T-cell (primary cell): Measurements from ENCODE around the gene KCNE2. TPM values are rescaled to one million over a fixed set of nuclear protein-coding genes. Genes with fewer than 3 reads are reported as not detected.
A peak's percentile ranks its signal among the peaks of the same experiment; 100 is the strongest.
"Not testable (repeated sequence)": the region's sequence is repeated elsewhere in the genome, so short reads cannot be mapped to it uniquely, and the experiment has no call there.

Experiments used
- ATAC-seq, 4 experiments: fragments of 200-7000 bp in 3 of 4; fragments of 150-1000 bp in 1 of 4; cut with Tn5 transposase; replicated peaks in 1 of 4; 1 replicate in 3 of 4; 2 replicates in 1 of 4; pipeline ENCODE4 v1.10.0; 2021; ENCODE audit warnings: moderate library complexity in 3 of 4, mild to moderate bottlenecking in 2 of 4, moderate number of reproducible peaks in 1 of 4
- CTCF ChIA-PET, 2 donors: fragments of 300-600 bp; sonication (Branson Sonifier 250); formaldehyde crosslinking; loops; one replicate each; lab custom pipeline; 2022; ENCODE audit warnings: antibody characterized with exemption in 2 of 2; lab: Charles Lee
- POLR2A ChIA-PET, 2 donors: fragments of 300-600 bp; sonication (Branson Sonifier 250); formaldehyde crosslinking; loops; one replicate each; lab custom pipeline; 2022; ENCODE audit warnings: antibody characterized with exemption in 2 of 2; lab: Charles Lee
- DNase-seq, 35 experiments: peaks; one replicate each; pipeline versions ENCODE4 v3.0.0 to v3.0.0-alpha.2; 2013 to 2023
- H3K27ac ChIP-seq: one replicate; pipeline ENCODE4 v1.5.1; 2013; ENCODE audit warnings: low read length
- H3K27me3 ChIP-seq, 2 experiments: replicated peaks in 1 of 2; 1 replicate in 1 of 2; 2 replicates in 1 of 2; pipeline versions ENCODE4 v1.6.1 to v1.7.0; 2013; ENCODE audit warnings: low read length in 1 of 2, mixed read lengths in 1 of 2; ENCODE audit not compliant: control insufficient read depth in 2 of 2, insufficient read depth in 2 of 2; ENCODE audit errors: extremely low read depth in 1 of 2
- H3K36me3 ChIP-seq, 2 donors: 1 replicate in 1 of 2; 2 replicates in 1 of 2; pipeline versions ENCODE4 v1.6.1 to v1.7.0; 2013; ENCODE audit warnings: low read length in 1 of 2; ENCODE audit not compliant: control insufficient read depth in 2 of 2, insufficient read depth in 1 of 2; ENCODE audit errors: extremely low read depth in 1 of 2
- H3K4me1 ChIP-seq, 2 experiments: 1 replicate in 1 of 2; 2 replicates in 1 of 2; pipeline versions ENCODE4 v1.6.1 to v1.7.0; 2013; ENCODE audit warnings: low read length in 2 of 2, mixed read lengths in 1 of 2; ENCODE audit not compliant: insufficient read depth in 2 of 2, control insufficient read depth in 1 of 2; ENCODE audit errors: extremely low read depth in 1 of 2
- H3K4me3 ChIP-seq, 2 donors: 1 replicate in 1 of 2; 2 replicates in 1 of 2; pipeline versions ENCODE4 v1.5.1 to v1.7.0; 2013; ENCODE audit warnings: mild to moderate bottlenecking in 2 of 2, low read length in 1 of 2, moderate library complexity in 1 of 2; ENCODE audit not compliant: control insufficient read depth in 1 of 2; ENCODE audit errors: extremely low read depth in 1 of 2
- H3K9me3 ChIP-seq: 2 replicates; pipeline ENCODE4 v1.7.0; 2013
- H3K27ac Mint-ChIP-seq, 2 donors: one replicate each; pipeline ENCODE4 v1.8.0; 2020 to 2021; ENCODE audit warnings: mild to moderate bottlenecking in 2 of 2, mixed read lengths in 2 of 2
- H3K27me3 Mint-ChIP-seq, 2 donors: one replicate each; pipeline ENCODE4 v1.8.0; 2021 to 2022; ENCODE audit warnings: mixed read lengths in 2 of 2
- H3K36me3 Mint-ChIP-seq: one replicate; pipeline ENCODE4 v1.8.0; 2021; ENCODE audit warnings: mixed read lengths
- H3K4me1 Mint-ChIP-seq, 3 donors: one replicate each; pipeline ENCODE4 v1.8.0; 2020 to 2022; ENCODE audit warnings: mixed read lengths in 3 of 3, mild to moderate bottlenecking in 1 of 3
- H3K4me3 Mint-ChIP-seq, 3 donors: one replicate each; pipeline ENCODE4 v1.8.0; 2020 to 2022; ENCODE audit warnings: mild to moderate bottlenecking in 3 of 3, mixed read lengths in 3 of 3, moderate library complexity in 3 of 3
- H3K9me3 Mint-ChIP-seq, 3 donors: one replicate each; pipeline ENCODE4 v1.8.0; 2020 to 2022; ENCODE audit warnings: mixed read lengths in 3 of 3
- WGBS: methylation state at CpG from one replicate; pipeline ENCODE4 v1.1.5; 2013; ENCODE audit warnings: missing lambda C conversion rate; ENCODE audit not compliant: insufficient coverage; 5-methylcytosine and 5-hydroxymethylcytosine counted together
- total RNA-seq, 35 experiments: library from RNA in 6 of 35; stranded (reverse) in 6 of 35; fragments of 120-200 nt in 1 of 35; gene quantifications; one replicate each; pipeline versions ENCODE4 v1.2.1 to v1.2.4 and lab custom pipeline; 2013 to 2026

KCNE2 gene
- total RNA-seq, 5 donors from 2014 or later (not counting 1 experiment from before 2014, with no cell fraction given), result 0.25 TPM; not detected in 4

DNA sequence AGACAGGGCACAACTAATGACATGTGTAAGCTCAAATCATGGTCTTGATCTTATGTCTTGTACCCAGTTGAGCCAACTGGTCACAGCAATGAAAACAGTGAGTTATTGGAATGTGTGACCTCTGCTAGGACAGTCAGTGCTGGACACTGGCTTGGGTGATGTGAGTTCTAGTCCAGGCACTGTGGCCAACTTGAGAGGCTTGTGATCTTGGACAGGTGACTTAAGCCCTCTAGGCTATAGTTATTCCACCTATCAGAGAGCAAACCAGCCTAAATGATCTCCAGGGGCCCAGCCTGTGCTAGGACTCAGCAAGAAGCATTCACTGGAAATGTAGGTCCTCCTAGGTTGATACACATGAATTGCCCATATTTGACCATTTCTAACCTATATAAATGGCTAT is 1.1 kb downstream of the KCNE2 start:
- Mint-ChIP-seq H3K9me3 (no peaks in the 10 kb centered on the region), H3K36me3 (no peaks in the 10 kb centered on the region), H3K27ac (no peak overlapping the region), H3K27me3 (peaks cover 10 to 12% of the 10 kb centered on the region in 2 donors), H3K4me1 (peaks cover 5 to 8% (median 6%) of the 10 kb centered on the region in 3 donors), H3K4me3 (no peak overlapping the region)
- Histone ChIP-seq H3K27me3 (peaks cover 0 to 15% of the 10 kb centered on the region in 2 experiments), H3K4me3 (no peak overlapping the region), H3K9me3 (no peaks in the 10 kb centered on the region), H3K36me3 (no peaks in the 10 kb centered on the region), H3K4me1 (peaks cover 0 to 3% of the 10 kb centered on the region in 2 experiments), H3K27ac (no peak overlapping the region)
- ChIA-PET POLR2A (no interaction called here), CTCF (no interaction called here)
- DNase-seq (no peak), ATAC-seq (no peak)

DNA sequence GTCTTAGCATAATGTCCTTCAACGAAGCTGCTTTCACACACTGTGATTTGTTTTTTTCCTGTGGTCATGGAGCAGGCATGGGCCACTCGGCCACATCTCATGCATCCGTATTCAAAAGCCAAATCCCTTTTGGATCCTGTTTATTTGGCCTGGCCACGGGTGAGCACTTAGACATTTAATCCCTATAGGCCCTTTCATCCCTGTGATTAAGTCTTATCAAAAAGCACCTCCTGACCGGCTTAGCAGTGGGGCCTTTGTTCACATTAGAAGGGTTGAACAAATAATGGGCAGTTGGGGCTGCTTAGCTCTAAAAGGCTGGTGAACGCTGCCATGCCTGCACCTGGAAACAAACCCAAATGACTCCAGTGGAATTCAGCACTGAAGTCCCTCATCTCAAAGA is 2.0 kb downstream of the KCNE2 start:
- Histone ChIP-seq H3K27me3 (peaks cover 0 to 10% of the 10 kb centered on the region in 2 experiments), H3K4me3 (no peak overlapping the region), H3K36me3 (no peaks in the 10 kb centered on the region), H3K4me1 (peaks cover 0 to 3% of the 10 kb centered on the region in 2 experiments), H3K27ac (no peak overlapping the region), H3K9me3 (no peaks in the 10 kb centered on the region)
- no peak overlapping the region for H3K4me3 Mint-ChIP-seq
- ChIA-PET CTCF (no interaction called here), POLR2A (no interaction called here)
- H3K4me1 Mint-ChIP-seq, result peaks cover 5 to 8% (median 6%) of the 10 kb centered on the region in 3 donors
- no peak for ATAC-seq
- no peaks in the 10 kb centered on the region for H3K36me3 Mint-ChIP-seq
- WGBS, result 92% methylated on average over 4 of the region's 6 CpGs
- H3K27me3 Mint-ChIP-seq, result peaks cover 9 to 10% of the 10 kb centered on the region in 2 donors
- DNase-seq, result peak in 1 of 35 experiments; percentile 4
- no peaks in the 10 kb centered on the region for H3K9me3 Mint-ChIP-seq
- no peak overlapping the region for H3K27ac Mint-ChIP-seq

DNA sequence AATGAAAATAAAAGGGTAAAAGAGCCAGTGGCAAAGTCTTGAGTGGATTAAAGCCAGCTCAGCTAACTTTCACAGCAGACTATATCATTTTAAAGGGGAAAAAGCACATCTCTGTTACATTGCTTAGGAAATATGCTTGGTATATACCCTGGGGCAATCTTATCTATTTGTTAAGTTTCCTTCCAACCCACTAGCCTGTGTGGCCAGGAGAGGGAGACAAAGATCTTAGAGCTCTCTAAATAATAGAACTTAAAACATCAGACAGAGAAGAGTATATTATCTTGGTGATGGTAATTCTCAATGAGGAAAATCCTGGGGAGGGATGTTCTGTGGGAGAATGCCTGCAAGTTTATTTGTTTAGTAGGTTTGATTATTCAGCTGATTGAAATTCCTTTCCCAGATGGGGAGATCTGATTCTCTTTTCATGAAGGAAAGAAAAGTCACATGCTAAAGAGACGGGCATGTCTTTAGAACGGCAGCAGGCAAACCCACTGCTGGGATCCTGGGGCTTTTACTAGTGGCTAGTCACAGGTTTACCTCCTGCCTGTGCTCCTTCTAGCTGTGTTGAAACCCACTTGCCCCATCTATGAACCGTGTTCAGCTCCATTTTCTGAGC is 3.6 kb downstream of the KCNE2 start:
- H3K27ac Mint-ChIP-seq, result no peak overlapping the region
- DNase-seq (peak in 26 of 35 experiments; percentile 10 to 65 (median 31)), ATAC-seq (peak; percentile 69 to 87 (median 78))
- ChIA-PET CTCF (interaction anchor here (0.6 to 1.6 kb wide), 12 partner anchors 19 to 1715 kb away, joined by 3 to 9 read pairs (median 4); partner anchors contain the start of genes MRPS6 (in 1 of the 2) and SLC5A3 (in 1 of the 2)), POLR2A (no interaction called here)
- peaks cover 0 to 4% of the 10 kb centered on the region in 2 experiments for H3K27me3 ChIP-seq
- H3K4me1 Mint-ChIP-seq, result no peaks in the 10 kb centered on the region
- no peaks in the 10 kb centered on the region for H3K36me3 Mint-ChIP-seq
- H3K4me3 ChIP-seq, result no peak overlapping the region
- H3K4me1 ChIP-seq, result no peaks in the 10 kb centered on the region
- WGBS, result 72% methylated on average over 3 of the region's 3 CpGs
- H3K9me3 Mint-ChIP-seq, result no peaks in the 10 kb centered on the region
- no peaks in the 10 kb centered on the region for H3K9me3 ChIP-seq
- no peak overlapping the region for H3K27ac ChIP-seq
- H3K36me3 ChIP-seq, result no peaks in the 10 kb centered on the region
- H3K27me3 Mint-ChIP-seq, result peaks cover 4 to 8% of the 10 kb centered on the region in 2 donors
- H3K4me3 Mint-ChIP-seq, result no peak overlapping the region

DNA sequence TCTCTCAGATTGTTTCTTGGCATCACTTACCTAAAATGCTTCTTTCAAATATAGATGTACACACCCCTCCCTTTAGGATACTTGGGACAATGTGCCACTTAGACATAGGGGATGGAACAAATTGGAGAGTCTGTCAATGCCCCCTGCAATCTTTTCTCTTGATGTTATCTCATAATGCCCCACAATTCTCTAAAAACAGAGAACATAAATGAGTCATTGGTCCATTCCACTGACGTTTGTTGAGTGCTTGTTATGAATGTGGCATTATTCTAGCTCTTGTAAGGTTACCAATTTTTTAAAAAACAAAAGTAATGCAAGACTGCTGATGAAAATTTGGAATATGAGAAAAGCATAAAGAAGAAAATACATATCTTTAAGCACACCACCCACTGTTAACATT is 5.9 kb downstream of the KCNE2 start:
- ChIA-PET POLR2A (no interaction called here), CTCF (no interaction called here)
- Mint-ChIP-seq H3K27me3 (peaks cover 4 to 8% of the 10 kb centered on the region in 2 donors), H3K4me3 (no peak overlapping the region), H3K9me3 (no peaks in the 10 kb centered on the region), H3K4me1 (no peaks in the 10 kb centered on the region), H3K27ac (no peak overlapping the region), H3K36me3 (no peaks in the 10 kb centered on the region)
- Histone ChIP-seq H3K4me3 (no peak overlapping the region), H3K9me3 (no peaks in the 10 kb centered on the region), H3K27me3 (peaks cover 0 to 4% of the 10 kb centered on the region in 2 experiments), H3K27ac (no peak overlapping the region), H3K36me3 (no peaks in the 10 kb centered on the region), H3K4me1 (no peaks in the 10 kb centered on the region)
- no CpG with 5 or more reads among the region's 1 CpG for WGBS
- DNase-seq (no peak), ATAC-seq (no peak)

DNA sequence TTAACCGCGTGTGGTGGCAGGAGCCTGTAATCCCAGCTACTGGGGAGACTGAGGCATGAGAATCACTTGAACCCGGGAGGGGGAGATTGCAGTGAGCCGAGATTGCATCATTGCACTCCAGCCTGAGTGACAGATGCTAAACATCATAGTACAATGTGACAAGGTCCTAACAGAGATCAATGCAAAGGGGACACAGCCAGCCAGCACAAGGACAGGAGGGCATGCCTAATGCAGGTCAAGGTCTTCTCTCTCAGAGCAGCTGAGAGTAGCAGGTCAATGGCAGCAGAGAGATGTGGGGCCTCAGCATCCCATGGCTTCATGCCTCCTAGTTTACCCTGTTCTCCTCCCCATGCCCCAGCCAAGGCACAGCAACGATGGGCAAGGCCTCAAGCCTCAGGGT is 8.5 kb downstream of the KCNE2 start:
- H3K27ac Mint-ChIP-seq, result no peak overlapping the region
- Histone ChIP-seq H3K36me3 (no peaks in the 10 kb centered on the region), H3K27ac (no peak overlapping the region), H3K4me3 (no peak overlapping the region), H3K9me3 (no peaks in the 10 kb centered on the region), H3K27me3 (peaks cover 0 to 4% of the 10 kb centered on the region in 2 experiments), H3K4me1 (no peaks in the 10 kb centered on the region)
- 90% methylated on average over 4 of the region's 5 CpGs for WGBS
- H3K4me1 Mint-ChIP-seq, result no peaks in the 10 kb centered on the region
- ChIA-PET CTCF (interaction anchor here in 1 of 2 donors (1.5 kb wide), 1 partner anchor 10 kb away, joined by 8 read pairs; no protein-coding TSS in a partner anchor), POLR2A (no interaction called here)
- H3K4me3 Mint-ChIP-seq, result no peak overlapping the region
- no peaks in the 10 kb centered on the region for H3K36me3 Mint-ChIP-seq
- ATAC-seq, result no peak
- no peak for DNase-seq
- H3K9me3 Mint-ChIP-seq, result no peaks in the 10 kb centered on the region
- peaks cover 4 to 8% of the 10 kb centered on the region in 2 donors for H3K27me3 Mint-ChIP-seq

GRCh38 chr21:34374462-34374861 is 10.7 kb downstream of the KCNE2 start:
- H3K4me1 ChIP-seq, H3K27me3 ChIP-seq, CTCF ChIA-PET, H3K4me1 Mint-ChIP-seq, H3K27me3 Mint-ChIP-seq, H3K36me3 Mint-ChIP-seq, H3K27ac ChIP-seq, H3K9me3 Mint-ChIP-seq, H3K27ac Mint-ChIP-seq, POLR2A ChIA-PET, ATAC-seq, H3K36me3 ChIP-seq, H3K9me3 ChIP-seq, H3K4me3 ChIP-seq, DNase-seq, H3K4me3 Mint-ChIP-seq: not testable (repeated sequence)
- no CpG with 5 or more reads among the region's 8 CpGs for WGBS
